Esophagus squamous epithelium (tissue), 5 donors: ENCODE measurements around the gene SVOP. TPM values are rescaled to one million over a fixed set of nuclear protein-coding genes. Genes with fewer than 3 reads are reported as not detected.

ENCODE experiments used
- DNase-seq: peaks from one replicate; lab custom pipeline; 2025; lab: John Stamatoyannopoulos, UW
- H3K27ac ChIP-seq, 4 donors: fragments of 200-600 bp; sonication (generic); one replicate each; pipeline ENCODE4 v1.5.1; 2016 to 2019; ENCODE audit warnings: mild to moderate bottlenecking in 1 of 4
- H3K27me3 ChIP-seq, 4 donors: fragments of 200-600 bp; sonication (generic); 1 replicate in 3 of 4; 2 replicates in 1 of 4; pipeline versions ENCODE4 v1.5.1 to v1.6.0; 2017 to 2021; ENCODE audit warnings: antibody characterized with exemption in 1 of 4
- H3K36me3 ChIP-seq, 3 donors: fragments of 200-600 bp; sonication (generic); one replicate each; pipeline ENCODE4 v1.5.1; 2016 to 2019
- H3K4me1 ChIP-seq, 3 donors: fragments of 200-600 bp; sonication (generic); one replicate each; pipeline ENCODE4 v1.5.1; 2017 to 2019
- H3K4me3 ChIP-seq, 4 donors: fragments of 200-600 bp; sonication (generic); 1 replicate in 3 of 4; 2 replicates in 1 of 4; pipeline ENCODE4 v1.5.1; 2016 to 2019; ENCODE audit warnings: mild to moderate bottlenecking in 2 of 4, moderate library complexity in 1 of 4
- H3K9me3 ChIP-seq, 3 donors: fragments of 200-600 bp; sonication (generic); one replicate each; pipeline ENCODE4 v1.5.1; 2016 to 2019
- POLR2A ChIP-seq, 4 donors: fragments of 450-650 bp; IDR thresholded peaks; one replicate each; pipeline ENCODE4 v1.6.1; 2017; ENCODE audit warnings: antibody characterized with exemption in 4 of 4, mild to moderate bottlenecking in 4 of 4, moderate library complexity in 3 of 4
- WGBS, 2 donors: methylation state at CpG; one replicate each; pipeline ENCODE4 v1.1.5; 2018; 5-methylcytosine and 5-hydroxymethylcytosine counted together
- intact Hi-C: fragments of 100-400 bp; cut with DNase I; formaldehyde crosslinking; loops from one replicate; pipeline ENCODE4 v1.15.0; 2022
- total RNA-seq, 4 donors: library from RNA; depleted of rRNA; stranded (reverse); fragments of >200 nt; gene quantifications; one replicate each; pipeline ENCODE4 v1.1.0, GENCODE V29; 2016
- TF ChIP-seq, protein P1 (sequence below), 6 experiments: fragments of 450-650 bp in 4 of 6; fragments of 200-600 bp in 2 of 6; sonication (generic) in 2 of 6; IDR thresholded peaks; one replicate each; pipeline ENCODE4 v1.5.1; 2016 to 2019; ENCODE audit warnings: antibody characterized with exemption in 6 of 6, mild to moderate bottlenecking in 4 of 6, moderate library complexity in 4 of 6
- donor health status: DM: yes; HTN: yes; CAD: no.

The SVOP gene
- total RNA-seq, 4 donors from 2014 or later: not detected

DNA sequence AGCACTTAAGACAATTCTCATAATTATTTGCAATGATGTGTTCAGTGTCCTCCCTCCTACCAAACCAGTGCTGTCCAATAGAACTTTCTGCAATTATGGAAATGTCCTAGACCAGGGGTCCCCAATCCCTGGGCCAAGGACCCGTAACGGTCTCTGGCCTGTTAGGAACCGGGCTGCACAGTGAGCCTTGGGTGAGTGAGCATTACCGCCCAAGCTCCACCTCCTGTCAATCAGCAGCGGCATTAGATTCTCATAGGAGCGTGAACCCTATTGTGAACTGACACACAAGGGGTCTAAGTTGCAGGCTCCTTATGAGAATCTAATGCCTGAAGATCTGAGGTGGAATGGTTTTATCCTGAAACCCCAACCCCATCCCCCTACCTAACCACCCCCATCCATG lies 3.9 kb downstream of the SVOP start:
- TF ChIP-seq, protein P1, sequence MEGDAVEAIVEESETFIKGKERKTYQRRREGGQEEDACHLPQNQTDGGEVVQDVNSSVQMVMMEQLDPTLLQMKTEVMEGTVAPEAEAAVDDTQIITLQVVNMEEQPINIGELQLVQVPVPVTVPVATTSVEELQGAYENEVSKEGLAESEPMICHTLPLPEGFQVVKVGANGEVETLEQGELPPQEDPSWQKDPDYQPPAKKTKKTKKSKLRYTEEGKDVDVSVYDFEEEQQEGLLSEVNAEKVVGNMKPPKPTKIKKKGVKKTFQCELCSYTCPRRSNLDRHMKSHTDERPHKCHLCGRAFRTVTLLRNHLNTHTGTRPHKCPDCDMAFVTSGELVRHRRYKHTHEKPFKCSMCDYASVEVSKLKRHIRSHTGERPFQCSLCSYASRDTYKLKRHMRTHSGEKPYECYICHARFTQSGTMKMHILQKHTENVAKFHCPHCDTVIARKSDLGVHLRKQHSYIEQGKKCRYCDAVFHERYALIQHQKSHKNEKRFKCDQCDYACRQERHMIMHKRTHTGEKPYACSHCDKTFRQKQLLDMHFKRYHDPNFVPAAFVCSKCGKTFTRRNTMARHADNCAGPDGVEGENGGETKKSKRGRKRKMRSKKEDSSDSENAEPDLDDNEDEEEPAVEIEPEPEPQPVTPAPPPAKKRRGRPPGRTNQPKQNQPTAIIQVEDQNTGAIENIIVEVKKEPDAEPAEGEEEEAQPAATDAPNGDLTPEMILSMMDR (IDR thresholded peaks at IDR 0.05): no peak
- TF ChIP-seq POLR2A (IDR thresholded peaks at IDR 0.05): no peak
- no peak for DNase-seq
- no peaks in the 10 kb centered on the region for H3K36me3 ChIP-seq

DNA sequence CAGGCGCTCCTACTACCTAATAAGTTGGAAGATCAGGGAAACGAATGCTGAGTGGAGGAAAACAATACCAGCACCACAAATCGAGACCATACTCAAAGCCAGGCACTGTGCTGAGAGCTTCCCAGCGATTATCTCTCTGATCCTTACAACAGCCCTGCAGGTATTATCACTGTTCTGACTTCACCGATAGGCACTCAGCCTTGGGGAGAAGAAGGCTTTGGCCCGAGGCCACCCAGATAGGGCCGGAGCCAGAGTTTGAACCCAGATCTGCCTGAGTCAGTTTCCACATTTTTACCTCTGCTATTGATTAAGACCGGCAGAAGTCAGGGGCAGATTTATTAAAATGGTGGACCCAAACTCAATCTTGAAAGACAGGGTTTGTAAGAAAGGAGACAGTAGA lies 4.9 kb downstream of the SVOP start:
- Histone ChIP-seq H3K4me1 (peaks cover 0 to 7% (median 4%) of the 10 kb centered on the region in 3 donors), H3K27ac (no peak overlapping the region), H3K9me3 (no peaks in the 10 kb centered on the region), H3K4me3 (no peak overlapping the region), H3K27me3 (peaks cover 0 to 44% (median 0%) of the 10 kb centered on the region in 4 donors), H3K36me3 (no peaks in the 10 kb centered on the region)
- TF ChIP-seq POLR2A (IDR thresholded peaks at IDR 0.05): no peak
- TF ChIP-seq, protein P1 (IDR thresholded peaks at IDR 0.05): no peak
- 68 to 76% methylated on average over 7 to 8 of the region's 8 CpGs for WGBS, 2 donors
- DNase-seq: no peak
- intact Hi-C loops: no loop called here

More for the DNA sequence above, 3.9 kb downstream of the SVOP start:
- 67% methylated on average over 6 of the region's 6 CpGs; no CpG with 5 or more reads in 1 of the 2 donors for whole genome bisulfite sequencing, 2 donors
- Histone ChIP-seq H3K4me3 (no peak overlapping the region), H3K27ac (no peak overlapping the region), H3K27me3 (peaks cover 0 to 35% (median 0%) of the 10 kb centered on the region in 4 donors), H3K4me1 (peaks cover 0 to 8% (median 4%) of the 10 kb centered on the region in 3 donors), H3K9me3 (no peaks in the 10 kb centered on the region)
- intact Hi-C loops: no loop called here

DNA sequence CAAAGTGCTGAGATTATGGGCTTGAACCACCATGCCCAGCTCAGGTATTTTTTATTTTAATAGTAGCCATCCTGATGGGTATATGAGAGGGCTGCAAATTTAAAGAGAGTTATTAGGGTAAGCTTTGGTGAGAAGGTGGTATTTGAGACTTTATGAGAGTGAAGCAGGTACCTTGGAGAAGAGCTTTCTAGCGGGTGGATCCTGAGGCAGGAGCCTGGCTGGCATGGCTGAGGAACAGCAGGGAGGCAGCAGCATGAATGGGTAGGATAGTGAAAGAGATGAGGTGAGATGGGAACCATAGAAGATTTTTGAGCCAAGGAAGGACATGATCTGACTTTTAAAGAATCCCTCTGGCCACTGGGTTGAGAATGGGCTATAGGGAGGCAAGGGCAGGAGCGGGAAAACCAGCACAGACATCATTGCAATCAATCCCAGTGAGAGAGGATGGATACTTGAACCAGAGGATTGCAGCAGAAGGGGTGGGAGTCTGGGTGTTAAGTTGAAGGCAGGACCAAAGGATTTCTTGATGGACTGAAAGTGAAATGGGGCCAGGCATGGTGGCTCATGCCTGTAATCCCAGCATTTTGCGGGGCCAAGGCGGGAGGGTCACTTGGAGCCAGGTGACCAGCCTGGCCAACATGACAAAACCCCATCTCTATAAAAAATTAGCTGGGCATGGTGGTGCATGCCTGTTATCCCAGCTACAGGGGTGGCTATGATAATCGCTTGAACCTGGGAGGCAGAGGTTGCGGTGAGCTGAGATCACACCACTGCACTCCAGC lies 5.7 kb downstream of the SVOP start:
- no peak overlapping the region for H3K4me3 ChIP-seq
- H3K27ac ChIP-seq: no peak overlapping the region
- no peaks in the 10 kb centered on the region for H3K36me3 ChIP-seq
- intact Hi-C loops: no loop called here
- H3K27me3 ChIP-seq: peaks cover 0 to 44% (median 0%) of the 10 kb centered on the region in 4 donors
- no peak for TF ChIP-seq POLR2A (IDR thresholded peaks at IDR 0.05)
- TF ChIP-seq, protein P1 (IDR thresholded peaks at IDR 0.05): no peak
- no peaks in the 10 kb centered on the region for H3K4me1 ChIP-seq
- no peak for DNase-seq
- H3K9me3 ChIP-seq: no peaks in the 10 kb centered on the region
- 83% methylated on average over 5 of the region's 6 CpGs for whole genome bisulfite sequencing, 2 donors

DNA sequence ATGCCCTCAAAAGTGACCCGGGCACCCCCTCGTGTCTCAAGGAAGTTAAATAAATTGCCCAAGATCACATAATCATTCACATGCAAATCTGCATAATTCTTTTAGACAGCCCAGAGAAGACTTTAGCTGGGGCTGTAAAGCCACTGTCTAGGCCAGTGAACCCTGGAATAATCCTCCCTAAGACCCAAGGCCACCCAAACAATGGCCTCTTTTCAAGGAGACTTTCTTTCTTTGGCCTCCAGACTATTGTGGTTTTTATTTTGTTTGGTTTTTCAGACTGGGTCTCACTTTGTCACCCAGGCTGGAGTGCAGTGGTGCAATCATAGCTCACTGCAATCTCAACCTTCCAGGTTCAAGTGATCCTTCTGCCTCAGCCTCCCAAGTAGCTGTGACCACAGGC lies 10.6 kb downstream of the SVOP start:
- WGBS, 2 donors: 57 to 64% methylated on average over 2 of the region's 2 CpGs
- intact Hi-C loops: no loop called here
- Histone ChIP-seq H3K36me3 (no peaks in the 10 kb centered on the region), H3K4me1 (no peaks in the 10 kb centered on the region), H3K27me3 (peaks cover 0 to 29% (median 0%) of the 10 kb centered on the region in 4 donors), H3K4me3 (no peak overlapping the region), H3K27ac (no peak overlapping the region), H3K9me3 (no peaks in the 10 kb centered on the region)
- TF ChIP-seq, protein P1 (IDR thresholded peaks at IDR 0.05): no peak
- TF ChIP-seq POLR2A (IDR thresholded peaks at IDR 0.05): no peak
- no peak for DNase-seq

DNA sequence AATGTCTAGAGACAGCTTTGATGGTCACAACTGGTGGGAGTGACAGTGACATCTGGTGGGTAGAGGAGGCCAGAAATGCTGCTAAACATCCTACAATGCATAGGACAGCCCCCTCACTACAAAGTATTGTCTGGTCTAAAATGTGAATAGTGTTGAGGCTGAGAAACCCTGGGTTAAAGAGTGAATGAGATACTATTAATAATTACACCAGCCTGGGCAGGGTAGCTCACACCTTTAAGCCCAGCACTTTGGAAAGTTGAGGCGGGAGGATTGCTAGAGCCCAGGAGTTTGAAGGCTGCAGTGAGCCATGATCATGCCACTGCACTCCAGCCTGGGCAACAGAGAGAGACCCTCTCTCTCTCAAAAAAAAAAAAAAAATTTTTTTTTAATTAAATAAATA lies 11.1 kb downstream of the SVOP start:
- intact Hi-C loops: no loop called here
- DNase-seq: no peak
- no peak for TF ChIP-seq POLR2A (IDR thresholded peaks at IDR 0.05)
- TF ChIP-seq, protein P1 (IDR thresholded peaks at IDR 0.05): no peak

More for the DNA sequence above, 11.1 kb downstream of the SVOP start:
- H3K4me3 ChIP-seq: no peak overlapping the region
- WGBS, 2 donors: 67 to 78% methylated on average over 1 of the region's 1 CpG
- H3K27me3 ChIP-seq: peaks cover 0 to 24% (median 0%) of the 10 kb centered on the region in 4 donors
- no peaks in the 10 kb centered on the region for H3K4me1 ChIP-seq
- H3K27ac ChIP-seq: no peak overlapping the region
- no peaks in the 10 kb centered on the region for H3K9me3 ChIP-seq
- H3K36me3 ChIP-seq: no peaks in the 10 kb centered on the region
